Activated naive CD4-positive, alpha-beta T cell treated with anti-CD3 and anti-CD28 coated beads for 36 hours (primary cell): ENCODE measurements around the gene ADAMTSL1. TPM values are rescaled to one million over a fixed set of nuclear protein-coding genes. Genes with fewer than 3 reads are reported as not detected.

ENCODE experiments used
- CTCF ChIA-PET: fragments of 350-600 bp; sonication (Branson Sonifier 250); formaldehyde crosslinking; loops from one replicate; lab custom pipeline; 2021; ENCODE audit warnings: antibody characterized with exemption; lab: Charles Lee
- DNase-seq: peaks from one replicate; pipeline ENCODE4 v3.0.0-alpha.2; 2020
- H3K27ac Mint-ChIP-seq: one replicate; pipeline ENCODE4 v1.8.0; 2021; ENCODE audit warnings: mild to moderate bottlenecking, mixed read lengths
- H3K27me3 Mint-ChIP-seq: one replicate; pipeline ENCODE4 v1.8.0; 2021; ENCODE audit warnings: low read depth, mixed read lengths
- H3K36me3 Mint-ChIP-seq: one replicate; pipeline ENCODE4 v1.8.0; 2021; ENCODE audit warnings: low read depth, mixed read lengths
- H3K4me1 Mint-ChIP-seq: one replicate; pipeline ENCODE4 v1.8.0; 2021; ENCODE audit warnings: low read depth, mixed read lengths
- H3K4me3 Mint-ChIP-seq: one replicate; pipeline ENCODE4 v1.8.0; 2021; ENCODE audit warnings: mild to moderate bottlenecking, moderate library complexity, mixed read lengths
- H3K9me3 Mint-ChIP-seq: one replicate; pipeline ENCODE4 v1.8.0; 2021; ENCODE audit warnings: mixed read lengths
- intact Hi-C: fragments of 100-400 bp; cut with micrococcal nuclease; formaldehyde crosslinking; loops from one replicate; pipeline ENCODE4 v1.15.1; 2023
- total RNA-seq, 2 experiments: library from RNA; stranded (reverse); gene quantifications; one replicate each; pipeline ENCODE4 v1.2.3, GENCODE V29; 2021

ADAMTSL1 gene
- total RNA-seq, 2 experiments from 2014 or later = not detected

DNA sequence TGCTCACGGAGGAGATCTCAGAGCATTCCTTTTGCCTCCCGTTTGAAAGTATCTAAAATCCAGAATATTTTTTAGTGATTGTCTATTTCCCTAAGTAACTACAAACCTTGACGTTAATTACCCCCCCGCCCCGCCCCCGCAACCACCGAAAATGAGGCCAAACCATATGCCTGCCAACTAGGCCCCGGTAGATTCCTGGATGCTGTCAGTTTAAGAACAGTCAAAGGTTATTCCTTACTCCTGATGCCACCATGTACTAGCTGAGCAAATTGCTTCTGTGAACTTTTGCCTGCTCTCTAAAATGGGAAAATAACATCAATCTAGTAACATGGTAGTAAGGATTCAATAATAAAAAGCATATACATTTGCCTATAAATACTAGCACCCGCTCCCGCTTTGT is 314.3 kb downstream of the ADAMTSL1 start:
- H3K4me1 Mint-ChIP-seq = no peaks in the 10 kb centered on the region
- intact Hi-C loops = no loop called here
- no peaks in the 10 kb centered on the region for H3K27me3 Mint-ChIP-seq
- H3K4me3 Mint-ChIP-seq = no peak overlapping the region
- CTCF ChIA-PET = no interaction called here
- no peaks in the 10 kb centered on the region for H3K9me3 Mint-ChIP-seq
- no peaks in the 10 kb centered on the region for H3K36me3 Mint-ChIP-seq
- DNase-seq = no peak
- no peak overlapping the region for H3K27ac Mint-ChIP-seq

DNA sequence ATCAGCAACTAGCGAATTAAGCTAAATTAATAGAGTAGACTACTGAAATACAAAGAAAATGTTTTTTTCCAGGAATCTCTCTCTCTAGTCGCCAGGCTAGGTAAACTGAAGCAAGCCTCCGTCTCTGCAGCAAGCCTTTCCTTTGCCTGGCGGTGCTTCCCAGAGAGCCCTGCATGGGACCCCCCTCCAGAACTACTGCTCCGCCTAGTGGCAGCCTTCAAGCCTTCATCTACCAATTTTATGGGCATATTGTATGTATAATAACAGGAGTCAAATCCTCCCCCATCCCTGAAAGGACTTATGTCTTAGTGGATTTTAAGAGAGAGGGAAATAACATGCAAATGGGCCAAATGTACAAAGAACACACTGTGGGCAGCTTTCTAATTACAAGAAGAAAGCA is 317.1 kb downstream of the ADAMTSL1 start:
- Mint-ChIP-seq H3K9me3 (no peaks in the 10 kb centered on the region), H3K27me3 (no peaks in the 10 kb centered on the region), H3K27ac (no peak overlapping the region), H3K4me3 (no peak overlapping the region), H3K36me3 (no peaks in the 10 kb centered on the region), H3K4me1 (no peaks in the 10 kb centered on the region)
- CTCF ChIA-PET = no interaction called here
- intact Hi-C loops = no loop called here
- DNase-seq = no peak

- CTCF ChIA-PET = interaction anchor here (0.9 kb wide), 1 partner anchor 41 kb away, joined by 3 read pairs; no protein-coding TSS in a partner anchor
- H3K27me3 Mint-ChIP-seq = no peaks in the 10 kb centered on the region
- no peaks in the 10 kb centered on the region for H3K36me3 Mint-ChIP-seq
- no peaks in the 10 kb centered on the region for H3K4me1 Mint-ChIP-seq
- H3K9me3 Mint-ChIP-seq = no peaks in the 10 kb centered on the region
- no peak for DNase-seq
- intact Hi-C loops = no loop called here
- H3K27ac Mint-ChIP-seq = no peak overlapping the region
- H3K4me3 Mint-ChIP-seq = no peak overlapping the region
Observed at GRCh38 chr9:18793122-18793521, 319.2 kb downstream of the ADAMTSL1 start.

DNA sequence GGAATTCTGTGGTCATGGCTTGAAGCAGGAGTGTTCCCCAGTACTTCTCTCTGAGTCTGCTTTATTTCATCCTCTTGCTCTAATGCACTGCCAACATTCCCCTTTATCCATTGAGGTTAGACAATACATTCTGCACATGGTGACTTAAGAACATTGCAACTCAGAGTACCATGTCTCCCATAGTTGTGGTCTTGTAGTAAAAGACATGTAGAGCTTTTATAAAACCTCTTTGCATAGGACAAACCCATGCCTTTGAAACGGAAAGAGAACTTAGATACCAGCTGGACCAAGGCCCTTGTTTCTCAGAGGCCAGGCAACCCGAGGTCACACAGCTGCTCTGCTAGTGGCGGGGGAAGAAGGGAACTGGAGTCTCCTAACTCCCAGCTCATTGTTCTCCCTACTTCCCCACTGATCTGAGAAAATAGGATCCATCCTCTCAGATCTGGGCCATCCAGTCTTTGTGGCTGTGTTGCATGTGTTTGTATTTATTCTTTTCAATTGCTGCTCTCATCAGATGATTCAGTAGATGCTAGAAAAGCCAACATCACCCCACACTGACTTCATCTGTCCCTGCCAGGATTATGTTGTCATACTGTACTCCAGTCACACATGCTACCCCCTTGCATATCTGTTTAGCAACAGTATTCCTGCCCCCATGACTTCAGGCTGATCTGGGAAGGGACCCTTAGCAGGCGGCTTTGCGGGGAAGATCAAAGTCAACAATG is 322.2 kb downstream of the ADAMTSL1 start:
- intact Hi-C loops = no loop called here
- Mint-ChIP-seq H3K4me1 (no peaks in the 10 kb centered on the region), H3K9me3 (no peaks in the 10 kb centered on the region), H3K4me3 (no peak overlapping the region), H3K27me3 (no peaks in the 10 kb centered on the region), H3K27ac (no peak overlapping the region), H3K36me3 (no peaks in the 10 kb centered on the region)
- CTCF ChIA-PET = no interaction called here
- DNase-seq = no peak

DNA sequence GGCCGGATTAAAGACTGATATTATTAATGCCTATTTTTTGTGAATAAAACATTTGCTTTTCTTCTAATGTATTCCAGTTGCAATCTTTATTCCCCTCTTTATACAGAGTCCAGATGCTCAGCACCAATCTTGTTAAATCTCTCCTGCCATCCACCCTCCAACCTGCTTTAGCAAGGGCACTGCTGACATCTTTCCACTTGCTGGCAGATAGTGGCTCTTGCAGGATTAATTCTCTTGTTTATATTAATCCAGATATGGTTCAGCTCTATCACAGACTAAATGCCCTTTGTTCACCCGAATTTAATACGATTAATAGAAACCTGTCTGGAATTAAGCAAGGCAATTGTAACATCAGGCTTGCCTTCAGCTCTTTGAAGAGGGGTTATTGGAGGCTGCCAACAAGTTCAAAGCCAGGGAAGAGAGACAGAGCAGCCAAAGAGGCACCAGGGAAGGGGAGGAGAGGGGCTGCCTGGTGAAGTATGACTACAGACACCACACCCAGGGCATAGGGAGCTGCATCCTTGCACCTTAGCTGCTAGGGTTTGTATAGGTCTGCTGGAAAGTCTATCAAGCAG is 322.8 kb downstream of the ADAMTSL1 start:
- CTCF ChIA-PET = no interaction called here
- H3K36me3 Mint-ChIP-seq = no peaks in the 10 kb centered on the region
- DNase-seq = no peak
- intact Hi-C loops = no loop called here
- no peak overlapping the region for H3K4me3 Mint-ChIP-seq
- no peaks in the 10 kb centered on the region for H3K27me3 Mint-ChIP-seq
- peaks cover 1% of the 10 kb centered on the region for H3K9me3 Mint-ChIP-seq
- no peak overlapping the region for H3K27ac Mint-ChIP-seq
- no peaks in the 10 kb centered on the region for H3K4me1 Mint-ChIP-seq

DNA sequence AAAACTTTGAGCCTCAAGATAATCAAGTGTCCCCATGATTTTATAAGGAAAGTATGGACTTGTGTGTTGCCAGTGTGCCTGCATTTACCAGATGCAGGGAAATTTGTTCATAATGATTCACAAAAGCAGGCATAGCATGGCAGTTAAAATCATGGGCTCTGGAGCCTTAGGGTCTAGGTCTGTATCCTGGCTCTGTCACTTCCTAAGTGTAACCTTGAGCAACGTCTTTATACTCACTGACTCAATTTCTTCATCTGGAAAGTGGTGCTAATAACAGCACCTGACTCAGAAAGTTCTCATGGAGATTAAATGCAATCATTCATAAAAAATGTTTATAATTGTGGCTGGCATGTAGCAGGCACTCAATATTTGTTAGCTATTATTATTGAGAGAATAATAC is 324.2 kb downstream of the ADAMTSL1 start:
- CTCF ChIA-PET = no interaction called here
- Mint-ChIP-seq H3K4me1 (no peaks in the 10 kb centered on the region), H3K9me3 (peaks cover 1% of the 10 kb centered on the region), H3K27ac (no peak overlapping the region), H3K4me3 (no peak overlapping the region), H3K36me3 (no peaks in the 10 kb centered on the region), H3K27me3 (no peaks in the 10 kb centered on the region)
- DNase-seq = no peak
- intact Hi-C loops = no loop called here

DNA sequence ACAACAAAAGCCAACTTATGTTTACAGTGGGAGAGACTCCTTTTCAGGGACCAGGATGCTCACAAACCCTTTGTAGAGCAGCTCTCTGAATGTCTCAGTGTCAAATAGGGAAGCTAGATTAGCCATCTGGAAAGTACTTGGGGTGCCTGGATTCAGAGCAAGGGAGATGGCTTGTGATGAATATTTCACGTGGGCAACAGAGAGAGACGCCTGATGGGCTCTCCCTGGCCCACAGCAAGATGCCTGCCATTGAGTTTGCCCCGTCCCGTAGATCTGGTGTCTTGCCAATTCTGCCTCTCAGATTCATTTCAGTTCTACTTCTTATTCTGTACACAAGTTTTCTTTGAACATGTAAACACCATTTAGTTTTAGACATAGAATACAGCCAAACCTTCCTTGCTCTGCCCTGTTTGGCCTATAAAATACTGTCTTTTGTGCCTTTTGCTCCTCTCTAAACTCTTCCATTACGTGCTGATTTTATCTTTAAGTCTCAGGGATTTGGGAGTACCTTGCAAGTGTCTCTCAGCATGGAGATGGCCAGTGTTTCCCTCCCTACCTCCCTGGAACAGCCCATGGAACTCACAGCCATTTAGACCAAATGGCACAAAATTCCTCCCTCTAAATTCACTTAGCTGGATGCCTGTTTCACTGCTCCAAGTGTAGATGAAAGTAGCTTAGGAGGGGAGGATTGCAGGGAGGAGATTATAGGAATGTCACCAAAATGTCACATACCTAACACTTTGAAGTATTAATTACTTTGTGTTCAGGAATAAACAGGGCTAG is 324.7 kb downstream of the ADAMTSL1 start:
- Mint-ChIP-seq H3K27ac (no peak overlapping the region), H3K27me3 (no peaks in the 10 kb centered on the region), H3K4me1 (no peaks in the 10 kb centered on the region), H3K9me3 (peaks cover 1% of the 10 kb centered on the region), H3K36me3 (no peaks in the 10 kb centered on the region), H3K4me3 (no peak overlapping the region)
- intact Hi-C loops = no loop called here
- DNase-seq = no peak
- CTCF ChIA-PET = interaction anchor here (0.8 kb wide), 1 partner anchor 131 kb away, joined by 5 read pairs; no protein-coding TSS in a partner anchor

DNA sequence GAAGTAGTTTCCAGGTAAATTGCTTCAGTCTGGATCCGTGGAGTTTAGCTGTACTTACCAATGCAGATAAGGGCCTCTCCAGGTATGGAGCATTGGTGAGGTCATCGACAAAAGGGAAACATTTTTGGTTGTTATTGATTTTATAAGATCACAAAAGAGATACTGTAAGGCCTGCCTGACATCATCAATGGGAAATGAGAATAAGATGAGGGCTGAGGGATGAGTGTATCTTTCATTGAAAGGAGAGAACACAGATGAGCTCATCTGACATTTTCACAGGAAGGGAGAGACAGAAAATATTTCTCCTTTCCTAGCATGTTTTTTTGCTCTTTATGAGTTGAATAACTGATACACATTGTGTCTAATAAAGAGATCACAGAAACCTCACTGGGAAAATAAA is 325.5 kb downstream of the ADAMTSL1 start:
- no peak overlapping the region for H3K27ac Mint-ChIP-seq
- no peak overlapping the region for H3K4me3 Mint-ChIP-seq
- H3K36me3 Mint-ChIP-seq = no peaks in the 10 kb centered on the region
- intact Hi-C loops = no loop called here
- H3K4me1 Mint-ChIP-seq = no peaks in the 10 kb centered on the region
- no peaks in the 10 kb centered on the region for H3K27me3 Mint-ChIP-seq
- peaks cover 1% of the 10 kb centered on the region for H3K9me3 Mint-ChIP-seq
- DNase-seq = no peak
- CTCF ChIA-PET = interaction anchor here (0.6 to 0.8 kb wide), 2 partner anchors 132 to 218 kb away, joined by 3 to 5 read pairs; no protein-coding TSS in a partner anchor

- CTCF ChIA-PET = interaction anchor here (0.7 kb wide), 1 partner anchor 39 kb away, joined by 3 read pairs; no protein-coding TSS in a partner anchor
- no peak overlapping the region for H3K27ac Mint-ChIP-seq
- peaks cover 1% of the 10 kb centered on the region for H3K9me3 Mint-ChIP-seq
- no peaks in the 10 kb centered on the region for H3K27me3 Mint-ChIP-seq
- DNase-seq = no peak
- no peaks in the 10 kb centered on the region for H3K4me1 Mint-ChIP-seq
- no peaks in the 10 kb centered on the region for H3K36me3 Mint-ChIP-seq
- H3K4me3 Mint-ChIP-seq = no peak overlapping the region
- intact Hi-C loops = no loop called here
Observed at GRCh38 chr9:18800579-18800978, 326.6 kb downstream of the ADAMTSL1 start.

- DNase-seq = no peak
- intact Hi-C loops = no loop called here
- H3K36me3 Mint-ChIP-seq = no peaks in the 10 kb centered on the region
- CTCF ChIA-PET = interaction anchor here (0.9 kb wide), 1 partner anchor 223 kb away, joined by 3 read pairs; no protein-coding TSS in a partner anchor
- H3K27me3 Mint-ChIP-seq = no peaks in the 10 kb centered on the region
- no peak overlapping the region for H3K27ac Mint-ChIP-seq
- peaks cover 1% of the 10 kb centered on the region for H3K9me3 Mint-ChIP-seq
- H3K4me3 Mint-ChIP-seq = no peak overlapping the region
- no peaks in the 10 kb centered on the region for H3K4me1 Mint-ChIP-seq
Observed at GRCh38 chr9:18805386-18805785, 331.4 kb downstream of the ADAMTSL1 start.

DNA sequence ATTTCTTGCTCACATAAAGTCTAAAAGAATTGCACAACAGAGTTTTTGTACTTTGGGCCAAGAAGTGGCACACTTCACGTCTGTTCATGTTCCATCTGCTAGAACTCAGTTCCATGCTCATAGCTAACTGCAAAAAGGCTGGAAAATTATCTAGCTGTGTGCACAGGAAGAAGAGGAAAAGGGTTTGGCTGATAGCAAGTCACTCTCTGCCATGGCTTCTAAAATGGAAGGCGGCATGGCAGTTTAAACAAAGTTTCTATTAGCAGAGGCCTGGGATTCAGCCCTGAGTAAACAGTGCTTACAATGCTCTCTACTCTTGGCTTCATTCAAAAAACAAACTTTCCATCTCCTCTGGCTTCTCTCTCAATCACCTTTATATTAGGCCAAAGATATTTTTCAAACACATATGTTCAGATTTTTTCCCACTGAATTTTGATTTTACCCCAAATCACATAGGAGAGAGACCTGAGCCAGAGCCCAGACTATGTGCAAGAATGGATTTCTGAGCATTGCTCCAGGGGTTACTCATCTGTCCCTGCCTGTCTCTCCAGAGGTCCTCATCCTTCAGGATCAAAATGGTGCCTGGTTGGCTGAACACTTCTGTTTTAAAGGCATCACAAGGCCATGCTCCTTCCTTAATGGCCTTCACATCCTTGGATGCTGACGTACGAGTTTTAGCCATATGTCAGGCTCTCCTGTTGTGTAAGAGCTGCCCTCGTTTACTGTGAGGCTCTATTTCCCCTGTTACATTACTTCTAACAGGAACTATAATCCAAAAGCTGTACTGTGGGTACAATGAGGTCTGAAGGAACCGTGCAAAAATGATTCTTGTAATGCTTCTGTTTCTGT is 332.5 kb downstream of the ADAMTSL1 start:
- Mint-ChIP-seq H3K36me3 (no peaks in the 10 kb centered on the region), H3K9me3 (peaks cover 1% of the 10 kb centered on the region), H3K4me1 (no peaks in the 10 kb centered on the region), H3K4me3 (no peak overlapping the region), H3K27ac (no peak overlapping the region), H3K27me3 (no peaks in the 10 kb centered on the region)
- intact Hi-C loops = no loop called here
- CTCF ChIA-PET = interaction anchor here (0.9 kb wide), 1 partner anchor 222 kb away, joined by 3 read pairs; no protein-coding TSS in a partner anchor
- DNase-seq = no peak

- peaks cover 6% of the 10 kb centered on the region for H3K27me3 Mint-ChIP-seq
- CTCF ChIA-PET = interaction anchor here (0.6 kb wide), 1 partner anchor 414 kb away, joined by 3 read pairs; no protein-coding TSS in a partner anchor
- H3K36me3 Mint-ChIP-seq = no peaks in the 10 kb centered on the region
- intact Hi-C loops = no loop called here
- no peak overlapping the region for H3K4me3 Mint-ChIP-seq
- peaks cover 1% of the 10 kb centered on the region for H3K9me3 Mint-ChIP-seq
- H3K4me1 Mint-ChIP-seq = no peaks in the 10 kb centered on the region
- DNase-seq = no peak
- no peak overlapping the region for H3K27ac Mint-ChIP-seq
Observed at GRCh38 chr9:18810581-18810980, 336.6 kb downstream of the ADAMTSL1 start.
